WI38 (cell line): Measurements from ENCODE around the gene CACNA1B.

Experiments
- H3K4me3 ChIP-seq: 2 replicates; pipeline ENCODE4 v1.5.1; 2011; ENCODE audit warnings: low read depth, mild to moderate bottlenecking, control low read depth, low read length
- TF ChIP-seq, protein P1 (sequence below): IDR thresholded peaks from 2 replicates; pipeline ENCODE4 v1.5.1; 2012; ENCODE audit warnings: low read depth, mild to moderate bottlenecking, control low read depth, low read length

Gene CACNA1B

GRCh38 chr9:138072161-138072842 lies 194.7 kb downstream of the CACNA1B start:
- H3K4me3 ChIP-seq = no peak overlapping the region
- TF ChIP-seq, protein P1, sequence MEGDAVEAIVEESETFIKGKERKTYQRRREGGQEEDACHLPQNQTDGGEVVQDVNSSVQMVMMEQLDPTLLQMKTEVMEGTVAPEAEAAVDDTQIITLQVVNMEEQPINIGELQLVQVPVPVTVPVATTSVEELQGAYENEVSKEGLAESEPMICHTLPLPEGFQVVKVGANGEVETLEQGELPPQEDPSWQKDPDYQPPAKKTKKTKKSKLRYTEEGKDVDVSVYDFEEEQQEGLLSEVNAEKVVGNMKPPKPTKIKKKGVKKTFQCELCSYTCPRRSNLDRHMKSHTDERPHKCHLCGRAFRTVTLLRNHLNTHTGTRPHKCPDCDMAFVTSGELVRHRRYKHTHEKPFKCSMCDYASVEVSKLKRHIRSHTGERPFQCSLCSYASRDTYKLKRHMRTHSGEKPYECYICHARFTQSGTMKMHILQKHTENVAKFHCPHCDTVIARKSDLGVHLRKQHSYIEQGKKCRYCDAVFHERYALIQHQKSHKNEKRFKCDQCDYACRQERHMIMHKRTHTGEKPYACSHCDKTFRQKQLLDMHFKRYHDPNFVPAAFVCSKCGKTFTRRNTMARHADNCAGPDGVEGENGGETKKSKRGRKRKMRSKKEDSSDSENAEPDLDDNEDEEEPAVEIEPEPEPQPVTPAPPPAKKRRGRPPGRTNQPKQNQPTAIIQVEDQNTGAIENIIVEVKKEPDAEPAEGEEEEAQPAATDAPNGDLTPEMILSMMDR = no peak

- TF ChIP-seq, protein P1 = no peak
- H3K4me3 ChIP-seq = no peak overlapping the region
Measured at GRCh38 chr9:138072897-138073296, 195.3 kb downstream of the CACNA1B start.

DNA sequence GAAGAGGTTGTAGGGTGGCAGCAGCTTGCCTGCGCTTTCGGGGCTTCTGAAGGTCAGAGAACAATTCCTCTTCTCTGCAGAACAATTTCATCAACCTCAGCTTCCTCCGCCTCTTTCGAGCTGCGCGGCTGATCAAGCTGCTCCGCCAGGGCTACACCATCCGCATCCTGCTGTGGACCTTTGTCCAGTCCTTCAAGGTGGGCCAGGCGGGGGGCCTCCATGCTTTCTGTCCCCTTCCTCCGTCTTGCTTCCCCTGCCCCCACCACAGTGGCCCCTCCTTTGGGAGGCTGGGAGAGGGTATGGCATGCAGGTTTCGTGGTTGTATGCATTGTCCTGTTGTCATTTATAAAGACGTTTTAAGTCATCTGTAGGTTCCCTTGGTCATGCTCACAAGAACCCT lies 195.8 kb downstream of the CACNA1B start:
- TF ChIP-seq, protein P1 = no peak
- no peak overlapping the region for H3K4me3 ChIP-seq

DNA sequence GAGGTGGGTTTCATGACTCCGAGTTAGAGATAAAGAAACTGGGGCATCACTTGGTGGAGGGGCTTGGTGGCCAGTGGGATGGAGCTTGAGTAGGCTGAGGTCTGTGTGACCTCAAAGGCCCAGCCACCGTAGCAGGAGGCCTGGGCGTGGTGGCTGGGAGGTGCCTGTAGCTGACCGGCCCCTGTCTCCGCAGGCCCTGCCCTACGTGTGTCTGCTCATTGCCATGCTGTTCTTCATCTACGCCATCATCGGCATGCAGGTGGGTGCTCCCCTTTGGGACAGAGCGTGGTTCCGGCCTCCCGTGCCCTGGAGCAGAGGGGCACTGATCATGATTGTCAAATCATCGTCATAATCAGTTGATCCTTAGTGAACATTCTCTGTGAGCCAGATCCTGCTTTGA lies 196.2 kb downstream of the CACNA1B start:
- TF ChIP-seq, protein P1 = no peak
- no peak overlapping the region for H3K4me3 ChIP-seq

DNA sequence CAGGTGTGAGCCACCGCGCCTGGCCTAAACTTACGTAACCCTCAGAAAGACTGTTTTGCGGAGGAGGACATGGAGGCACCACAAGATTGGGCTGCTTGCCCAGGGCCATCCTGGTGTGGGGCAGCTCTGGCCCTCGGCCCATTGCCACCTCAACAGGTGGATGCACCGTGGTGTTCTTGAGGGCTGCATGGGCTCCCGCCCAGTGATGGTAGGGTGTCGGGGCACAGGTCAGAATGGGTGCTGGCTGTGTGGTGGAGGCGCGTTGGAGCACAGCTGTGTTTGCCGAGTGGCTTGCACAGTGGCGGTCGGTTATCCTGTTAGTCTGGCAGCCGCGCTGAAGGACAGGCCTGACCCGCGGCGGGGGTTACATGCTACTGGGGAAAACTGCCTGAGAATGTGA lies 196.9 kb downstream of the CACNA1B start:
- TF ChIP-seq, protein P1 = no peak
- H3K4me3 ChIP-seq = no peak overlapping the region

- TF ChIP-seq, protein P1 = no peak
Measured at GRCh38 chr9:138075496-138075895, 197.9 kb downstream of the CACNA1B start.

DNA sequence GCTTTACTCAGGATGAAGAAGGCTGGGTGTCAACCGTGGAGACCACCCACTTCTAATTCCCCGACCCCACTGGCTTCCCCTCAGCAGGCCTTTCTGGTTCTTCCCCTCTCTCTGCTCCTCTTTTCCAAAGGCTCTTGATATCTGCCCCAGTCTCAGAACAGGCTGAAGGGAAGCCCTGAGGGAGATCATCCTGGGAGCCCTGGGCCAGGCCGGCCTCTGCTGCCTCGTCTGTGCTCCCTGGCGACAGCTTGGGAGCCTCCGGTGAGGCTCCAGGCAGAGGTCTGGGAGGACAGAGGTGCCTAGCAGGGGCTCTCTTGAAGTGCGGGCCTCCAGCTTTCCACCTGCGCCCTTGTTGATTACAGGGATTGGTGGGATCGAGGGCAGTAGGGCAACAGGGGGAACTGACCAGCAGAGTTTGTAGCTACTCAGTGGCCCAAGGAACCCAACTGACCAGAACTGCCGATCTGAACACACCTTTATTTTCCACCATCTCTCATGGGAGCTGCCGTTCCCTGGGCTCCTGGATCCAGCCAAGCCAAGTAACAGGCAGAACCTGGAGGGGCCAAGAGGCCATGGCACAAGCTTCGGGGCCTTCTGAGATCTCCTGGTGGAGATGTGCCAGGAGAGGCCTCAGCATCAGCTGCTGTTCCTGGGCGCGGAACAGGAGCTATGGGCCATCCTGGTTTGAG lies 198.5 kb downstream of the CACNA1B start:
- TF ChIP-seq, protein P1 = no peak
- no peak overlapping the region for H3K4me3 ChIP-seq

More at GRCh38 chr9:138075496-138075895, 197.9 kb downstream of the CACNA1B start:
- no peak overlapping the region for H3K4me3 ChIP-seq
